Measurements from ENCODE around the gene DNAJC9.

- TF ChIP-seq CTCF (IDR thresholded peaks at IDR 0.05; ENCODE audit: borderline replicate concordance, extremely low read depth, low read length, poor library complexity, severe bottlenecking) (no peak), EZH2 (IDR thresholded peaks at IDR 0.05; ENCODE audit: borderline replicate concordance, low read depth, low read length, severe bottlenecking) (no peak)
Observed at GRCh38 chr10:73220989-73221388, 26.1 kb downstream of the DNAJC9 start.

All from DND-41 (cell line).